SK-N-MC (cell line): Measurements from ENCODE around the gene UNC93B1.

Source experiments
- EZH2 ChIP-seq: fragments of 200-600 bp; sonication (generic); IDR thresholded peaks from one replicate; pipeline ENCODE4 v1.6.1; 2017; ENCODE audit warnings: antibody characterized with exemption
- FOXP2 ChIP-seq: optimal IDR thresholded peaks from 2 replicates; pipeline ENCODE3; 2011; ENCODE audit warnings: mild to moderate bottlenecking, moderate library complexity; ENCODE audit not compliant: insufficient read depth; ENCODE audit errors: extremely low read length, control extremely low read depth
- POLR2AphosphoS5 ChIP-seq: IDR thresholded peaks from 2 replicates; pipeline ENCODE4 v1.6.1; 2012; ENCODE audit warnings: mild to moderate bottlenecking, low read depth, low read length, borderline replicate concordance

DNA sequence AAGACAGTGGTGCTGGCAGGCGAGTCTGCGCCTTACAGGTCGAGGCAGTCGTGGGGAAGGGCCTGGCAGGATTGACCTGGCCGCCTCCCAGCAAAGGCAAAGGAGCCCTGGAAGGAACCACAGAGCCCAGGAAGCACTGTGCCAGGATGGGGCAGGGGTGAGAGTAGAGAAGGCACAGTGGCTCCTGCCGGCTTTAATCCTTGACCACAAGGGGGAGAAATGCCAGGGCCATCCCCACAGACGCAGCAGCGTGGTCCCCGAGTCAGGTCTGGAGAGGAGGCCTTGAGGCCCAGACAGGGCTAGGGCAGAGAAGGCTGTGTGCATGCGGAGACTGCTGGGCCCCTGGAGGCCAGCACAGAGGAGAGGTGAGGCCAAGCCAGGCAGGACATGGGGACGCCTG, 16.7 kb upstream of the UNC93B1 start:
- no peak for TF ChIP-seq EZH2
- TF ChIP-seq POLR2AphosphoS5, result no peak
- TF ChIP-seq FOXP2, result no peak
